B cell (primary cell): Measurements from ENCODE around the gene TMEM120B.

Source experiments
- CTCF ChIP-seq: fragments of 200-600 bp; IDR thresholded peaks from one replicate; pipeline ENCODE4 v1.8.0; 2022; ENCODE audit warnings: antibody characterized with exemption, mild to moderate bottlenecking
- EZH2 ChIP-seq: IDR thresholded peaks from 2 replicates; pipeline ENCODE4 v1.6.1; 2012; ENCODE audit warnings: borderline replicate concordance, low read depth, mild to moderate bottlenecking, moderate library complexity, low read length; ENCODE audit not compliant: insufficient read depth, poor library complexity, severe bottlenecking

GRCh38 chr12:121806009-121806545, 93.5 kb downstream of the TMEM120B start:
- TF ChIP-seq CTCF (no peak), EZH2 (no peak)
